ENCODE data around the gene RGS18.
"Not testable (repeated sequence)": the region's sequence is repeated elsewhere in the genome, so short reads cannot be mapped to it uniquely, and the experiment has no call there.

The RGS18 gene

GRCh38 chr1:192167911-192168700 is 9.8 kb downstream of the RGS18 start:
- no peak for DNase-seq

GRCh38 chr1:192168964-192169363 is 10.7 kb downstream of the RGS18 start:
- DNase-seq = no peak

GRCh38 chr1:192170196-192170984 is 12.1 kb downstream of the RGS18 start:
- DNase-seq = no peak

GRCh38 chr1:192171123-192171522 is 12.9 kb downstream of the RGS18 start:
- DNase-seq = no peak

GRCh38 chr1:192175971-192176370 is 17.7 kb downstream of the RGS18 start:
- no peak for DNase-seq

- no peak for DNase-seq
Measured at GRCh38 chr1:192183788-192184187, 25.5 kb downstream of the RGS18 start.

- DNase-seq = no peak
Measured at GRCh38 chr1:192186197-192186596, 27.9 kb downstream of the RGS18 start.

- no peak for DNase-seq
Measured at GRCh38 chr1:192190066-192190465, 31.8 kb downstream of the RGS18 start.

- no peak for DNase-seq
Measured at GRCh38 chr1:192201303-192201702, 43.0 kb downstream of the RGS18 start.

- no peak for DNase-seq
Measured at GRCh38 chr1:192224396-192224795, 66.1 kb downstream of the RGS18 start.

GRCh38 chr1:192224846-192225245 is 66.6 kb downstream of the RGS18 start:
- no peak for DNase-seq

GRCh38 chr1:192225266-192225665 is 67.0 kb downstream of the RGS18 start:
- no peak for DNase-seq

GRCh38 chr1:192225703-192226102 is 67.4 kb downstream of the RGS18 start:
- DNase-seq = no peak

- no peak for DNase-seq
Measured at GRCh38 chr1:192227330-192227729, 69.1 kb downstream of the RGS18 start.

- not testable (repeated sequence) for DNase-seq
Measured at GRCh38 chr1:192227980-192228379, 69.7 kb downstream of the RGS18 start.

- DNase-seq = no peak
Measured at GRCh38 chr1:192232817-192233417, 74.7 kb downstream of the RGS18 start.

GRCh38 chr1:192235127-192235526 is 76.9 kb downstream of the RGS18 start:
- no peak for DNase-seq
